B cell (primary cell): ENCODE data around the gene ABHD2. TPM values are rescaled to one million over a fixed set of nuclear protein-coding genes. Genes with fewer than 3 reads are reported as not detected.

ENCODE experiments used
- ATAC-seq: fragments of 200-7000 bp; cut with Tn5 transposase; one replicate; pipeline ENCODE4 v1.10.0; 2021; ENCODE audit warnings: low read depth, mild to moderate bottlenecking, moderate number of reproducible peaks, moderate library complexity
- CTCF ChIA-PET: fragments of 350-600 bp; sonication (Branson Sonifier 250); formaldehyde crosslinking; loops from one replicate; lab custom pipeline; 2021; ENCODE audit warnings: antibody characterized with exemption, inconsistent platforms; lab: Charles Lee
- POLR2A ChIA-PET: fragments of 350-600 bp; sonication (Branson Sonifier 250); formaldehyde crosslinking; loops from one replicate; lab custom pipeline; 2021; ENCODE audit warnings: antibody characterized with exemption; lab: Charles Lee
- DNase-seq: peaks from one replicate; pipeline ENCODE4 v3.0.0; 2013
- H2AFZ ChIP-seq: 2 replicates; pipeline ENCODE4 v1.6.1; 2012; ENCODE audit warnings: mild to moderate bottlenecking, low read depth, low read length; ENCODE audit not compliant: insufficient read depth, poor library complexity, severe bottlenecking
- H3K27ac ChIP-seq, 2 donors: 1 replicate in 1 of 2; 2 replicates in 1 of 2; pipeline ENCODE4 v1.5.1; 2012 to 2013; ENCODE audit warnings: low read length in 2 of 2, mild to moderate bottlenecking in 2 of 2, moderate library complexity in 1 of 2
- H3K27me3 ChIP-seq, 4 experiments: fragments of 200-600 bp in 1 of 4; sonication (generic) in 1 of 4; replicated peaks in 1 of 4; 1 replicate in 2 of 4; 2 replicates in 2 of 4; pipeline versions ENCODE4 v1.6.1 to v1.7.0; 2013 to 2016; ENCODE audit warnings: low read length in 3 of 4, mild to moderate bottlenecking in 2 of 4, mixed read lengths in 1 of 4, moderate library complexity in 1 of 4; ENCODE audit not compliant: insufficient read depth in 4 of 4, control insufficient read depth in 3 of 4; ENCODE audit errors: control extremely low read depth in 1 of 4
- H3K36me3 ChIP-seq, 2 experiments: replicated peaks in 1 of 2; 1 replicate in 1 of 2; 2 replicates in 1 of 2; pipeline versions ENCODE4 v1.6.1 to v1.7.1; 2013; ENCODE audit warnings: low read length in 1 of 2; ENCODE audit not compliant: insufficient read depth in 2 of 2, control insufficient read depth in 1 of 2; ENCODE audit errors: control extremely low read depth in 1 of 2, extremely low read depth in 1 of 2
- H3K4me1 ChIP-seq, 2 donors: fragments of 200-600 bp in 1 of 2; sonication (generic) in 1 of 2; 1 replicate in 1 of 2; 2 replicates in 1 of 2; pipeline versions ENCODE4 v1.5.1 to v1.6.1; 2013 to 2017; ENCODE audit warnings: low read length in 2 of 2; ENCODE audit not compliant: control insufficient read depth in 2 of 2, insufficient read depth in 2 of 2
- H3K4me2 ChIP-seq: replicated peaks from 2 replicates; pipeline ENCODE3; 2012; ENCODE audit warnings: mild to moderate bottlenecking, low read depth, low read length; ENCODE audit not compliant: poor library complexity, severe bottlenecking
- H3K4me3 ChIP-seq, 5 experiments: fragments of 200-600 bp in 1 of 5; sonication (generic) in 1 of 5; 1 replicate in 3 of 5; 2 replicates in 2 of 5; pipeline versions ENCODE4 v1.5.1 to v1.7.0; 2011 to 2016; ENCODE audit warnings: low read length in 4 of 5, mild to moderate bottlenecking in 4 of 5, low read depth in 2 of 5, control low read depth in 1 of 5, moderate library complexity in 1 of 5; ENCODE audit not compliant: insufficient read depth in 1 of 5; ENCODE audit errors: control extremely low read depth in 1 of 5, extremely low read depth in 1 of 5
- H3K79me2 ChIP-seq: fragments of 200-600 bp; sonication (generic); one replicate; pipeline ENCODE4 v1.6.0; 2016; ENCODE audit warnings: low read length; ENCODE audit not compliant: control insufficient read depth, insufficient read depth
- H3K9ac ChIP-seq: fragments of 200-600 bp; sonication (generic); 2 replicates; pipeline ENCODE4 v1.6.1; 2017; ENCODE audit warnings: mild to moderate bottlenecking, low read length, moderate library complexity
- H3K9me3 ChIP-seq, 3 donors: one replicate each; pipeline versions ENCODE4 v1.6.1 to v1.7.1; 2013; ENCODE audit warnings: low read length in 2 of 3; ENCODE audit not compliant: control insufficient read depth in 2 of 3, insufficient read depth in 1 of 3; ENCODE audit errors: control extremely low read depth in 1 of 3
- H4K20me1 ChIP-seq: 2 replicates; pipeline ENCODE4 v1.6.0; 2012; ENCODE audit warnings: mild to moderate bottlenecking, low read length; ENCODE audit not compliant: insufficient read depth, control insufficient read depth, poor library complexity, severe bottlenecking
- H3K27ac Mint-ChIP-seq: one replicate; pipeline ENCODE4 v1.8.0; 2021; ENCODE audit warnings: mixed read lengths
- H3K27me3 Mint-ChIP-seq: one replicate; pipeline ENCODE4 v1.8.0; 2021; ENCODE audit warnings: mixed read lengths
- H3K4me1 Mint-ChIP-seq: one replicate; pipeline ENCODE4 v1.8.0; 2021; ENCODE audit warnings: mixed read lengths
- H3K4me3 Mint-ChIP-seq: one replicate; pipeline ENCODE4 v1.8.0; 2021; ENCODE audit warnings: mixed read lengths
- H3K9me3 Mint-ChIP-seq: one replicate; pipeline ENCODE4 v1.8.0; 2022; ENCODE audit warnings: mixed read lengths; ENCODE audit not compliant: insufficient read depth
- CTCF ChIP-seq: fragments of 200-600 bp; IDR thresholded peaks from one replicate; pipeline ENCODE4 v1.8.0; 2022; ENCODE audit warnings: antibody characterized with exemption, mild to moderate bottlenecking
- EZH2 ChIP-seq: IDR thresholded peaks from 2 replicates; pipeline ENCODE4 v1.6.1; 2012; ENCODE audit warnings: borderline replicate concordance, low read depth, mild to moderate bottlenecking, moderate library complexity, low read length; ENCODE audit not compliant: insufficient read depth, poor library complexity, severe bottlenecking
- WGBS: methylation state at CpG from one replicate; pipeline ENCODE4 v1.1.5; 2013; ENCODE audit warnings: missing lambda C conversion rate; ENCODE audit not compliant: insufficient coverage; 5-methylcytosine and 5-hydroxymethylcytosine counted together
- intact Hi-C: fragments of 100-400 bp; cut with micrococcal nuclease; formaldehyde crosslinking; loops from one replicate; pipeline ENCODE4 v1.10.0; 2022
- polyA plus RNA-seq: library from polyadenylated mRNA; depleted of rRNA; stranded (reverse); fragments of >200 nt; gene quantifications from 2 replicates; pipeline ENCODE4 v1.2.3, GENCODE V29; 2012
- total RNA-seq, 2 donors: library from RNA; stranded (reverse); fragments of 120-200 nt in 1 of 2; gene quantifications; 1 replicate in 1 of 2; 2 replicates in 1 of 2; pipeline versions ENCODE4 v1.2.3 to v1.2.4, GENCODE V29; 2013 to 2022

The ABHD2 gene
- total and polyA plus RNA-seq, 2 donors (not counting 1 experiment from before 2014, with no cell fraction given), result 7.1 to 45.8 TPM

- 100% methylated on average over 5 of the region's 9 CpGs for WGBS
- intact Hi-C loops, result no loop called here
- Histone ChIP-seq H3K27me3 (no peaks in the 10 kb centered on the region), H3K4me3 (no peak overlapping the region), H3K9ac (no peak overlapping the region), H4K20me1 (no peaks in the 10 kb centered on the region), H3K4me2 (no peak overlapping the region), H3K9me3 (no peaks in the 10 kb centered on the region), H3K4me1 (no peaks in the 10 kb centered on the region), H3K27ac (no peak overlapping the region), H3K36me3 (peaks cover 0 to 55% of the 10 kb centered on the region in 2 experiments), H3K79me2 (no peaks in the 10 kb centered on the region), H2AFZ (no peak overlapping the region)
- Mint-ChIP-seq H3K27me3 (no peaks in the 10 kb centered on the region), H3K4me1 (no peaks in the 10 kb centered on the region), H3K4me3 (no peak overlapping the region), H3K27ac (no peak overlapping the region), H3K9me3 (no peaks in the 10 kb centered on the region)
- ATAC-seq (no peak), DNase-seq (no peak)
- ChIA-PET CTCF (interaction anchor here (0.9 to 1.7 kb wide), 2 partner anchors 13 to 19 kb away, joined by 4 to 5 read pairs; no protein-coding TSS in a partner anchor), POLR2A (no interaction called here)
- no peak for TF ChIP-seq EZH2
- no peak for TF ChIP-seq CTCF
Measured at GRCh38 chr15:89187301-89187985, 99.2 kb downstream of the ABHD2 start.

- Mint-ChIP-seq H3K4me3 (no peak overlapping the region), H3K27ac (no peak overlapping the region), H3K4me1 (no peaks in the 10 kb centered on the region), H3K27me3 (no peaks in the 10 kb centered on the region), H3K9me3 (no peaks in the 10 kb centered on the region)
- no peak overlapping the region for H2AFZ ChIP-seq
- H3K36me3 ChIP-seq, result peaks cover 0 to 61% of the 10 kb centered on the region in 2 experiments
- no peak for TF ChIP-seq EZH2
- no peak for TF ChIP-seq CTCF
- DNase-seq (no peak), ATAC-seq (no peak)
- no peaks in the 10 kb centered on the region for H3K79me2 ChIP-seq
- no peaks in the 10 kb centered on the region for H3K4me1 ChIP-seq
- no peak overlapping the region for H3K9ac ChIP-seq
- H3K4me3 ChIP-seq, result no peak overlapping the region
- POLR2A ChIA-PET, result no interaction called here
- CTCF ChIA-PET, result interaction anchor here (1.3 to 1.7 kb wide), 2 partner anchors 19 kb away, joined by 5 read pairs; no protein-coding TSS in a partner anchor
- no peak overlapping the region for H3K4me2 ChIP-seq
- H3K27ac ChIP-seq, result no peak overlapping the region
- no peaks in the 10 kb centered on the region for H4K20me1 ChIP-seq
- intact Hi-C loops, result no loop called here
- 93% methylated on average over 3 of the region's 8 CpGs for WGBS
- H3K9me3 ChIP-seq, result no peaks in the 10 kb centered on the region
- no peaks in the 10 kb centered on the region for H3K27me3 ChIP-seq
Measured at GRCh38 chr15:89187986-89188514, 99.8 kb downstream of the ABHD2 start.
